Gastrocnemius medialis (tissue), 4 donors: ENCODE measurements around the gene TTC4. TPM values are rescaled to one million over a fixed set of nuclear protein-coding genes. Genes with fewer than 3 reads are reported as not detected.

Source experiments
- ATAC-seq, 2 donors: fragments of 150-250 bp; one replicate each; pipeline ENCODE4 v1.9.1; 2016
- DNase-seq, 2 donors: peaks; one replicate each; pipeline ENCODE4 v3.0.0-alpha.2; 2019
- H3K27ac ChIP-seq, 4 donors: fragments of 200-600 bp; sonication (generic); 1 replicate in 1 of 4; 2 replicates in 3 of 4; pipeline ENCODE4 v1.5.1; 2016 to 2018; ENCODE audit warnings: mild to moderate bottlenecking in 2 of 4, moderate library complexity in 1 of 4
- H3K27me3 ChIP-seq, 3 donors: fragments of 200-600 bp; sonication (generic) in 2 of 3; 1 replicate in 1 of 3; 2 replicates in 2 of 3; pipeline versions ENCODE4 v1.5.1 to v1.6.0; 2016 to 2019; ENCODE audit warnings: mild to moderate bottlenecking in 1 of 3, moderate library complexity in 1 of 3
- H3K36me3 ChIP-seq, 2 donors: fragments of 200-600 bp; sonication (generic) in 1 of 2; one replicate each; pipeline ENCODE4 v1.5.1; 2017 to 2018
- H3K4me1 ChIP-seq, 2 donors: fragments of 200-600 bp; sonication (generic) in 1 of 2; one replicate each; pipeline ENCODE4 v1.5.1; 2016 to 2017; ENCODE audit warnings: mild to moderate bottlenecking in 2 of 2
- H3K4me3 ChIP-seq, 4 donors: fragments of 200-600 bp; sonication (generic) in 3 of 4; 1 replicate in 1 of 4; 2 replicates in 3 of 4; pipeline ENCODE4 v1.5.1; 2016 to 2019; ENCODE audit warnings: mild to moderate bottlenecking in 2 of 4
- H3K9me3 ChIP-seq, 3 donors: fragments of 200-600 bp; sonication (generic) in 2 of 3; 1 replicate in 1 of 3; 2 replicates in 2 of 3; pipeline ENCODE4 v1.5.1; 2016 to 2019
- POLR2A ChIP-seq, 2 donors: fragments of 450-650 bp; IDR thresholded peaks; one replicate each; pipeline ENCODE4 v1.6.1; 2017; ENCODE audit warnings: antibody characterized with exemption in 2 of 2, mild to moderate bottlenecking in 2 of 2, moderate library complexity in 2 of 2
- in situ Hi-C, 4 donors: fragments of 200-750 bp; cut with MboI; loops; one replicate each; pipeline versions ENCODE4 v1.15.0 to v1.8.0; 2017; ENCODE audit warnings: low sequenced_read_pairs in 4 of 4
- intact Hi-C: fragments of 100-400 bp; cut with DNase I; formaldehyde crosslinking; loops from one replicate; pipeline ENCODE4 v1.15.1; 2023; ENCODE audit warnings: low total_unique reads
- total RNA-seq, 4 donors: library from RNA; depleted of rRNA; stranded (reverse); fragments of >200 nt; gene quantifications; one replicate each; pipeline versions ENCODE4 v1.1.0 to v1.2.3, GENCODE V29; 2016
- TF ChIP-seq, protein P1 (sequence below), 5 experiments: fragments of 450-650 bp in 3 of 5; fragments of 200-600 bp in 2 of 5; sonication (generic) in 2 of 5; IDR thresholded peaks in 4 of 5; conservative IDR thresholded peaks in 1 of 5; 1 replicate in 4 of 5; 2 replicates in 1 of 5; pipeline ENCODE4 v1.5.1; 2016 to 2019; ENCODE audit warnings: antibody characterized with exemption in 5 of 5, mild to moderate bottlenecking in 3 of 5, moderate library complexity in 3 of 5

Gene TTC4
- total RNA-seq, 4 donors from 2014 or later, result 26.7 to 44.3 (median 31.4) TPM

DNA sequence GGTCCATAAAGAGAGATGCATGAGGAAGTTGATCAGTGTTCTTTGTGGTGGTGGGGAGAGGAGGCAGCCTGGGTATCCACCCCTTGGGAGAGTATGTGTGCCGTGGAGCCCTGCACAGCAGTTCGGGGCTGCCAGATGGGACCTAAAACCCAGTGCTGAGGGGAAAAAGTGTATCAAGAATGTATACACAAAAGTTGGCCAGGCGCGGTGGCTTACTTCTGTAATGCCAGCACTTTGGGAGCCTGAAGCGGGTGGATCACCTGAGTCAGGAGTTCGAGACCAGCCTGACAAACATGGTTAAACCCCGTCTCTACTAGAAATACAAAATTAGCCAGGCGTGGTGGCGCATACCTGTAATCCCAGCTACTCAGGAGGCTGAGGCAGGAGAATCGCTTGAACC, 4.1 kb upstream of the TTC4 start:
- H3K27ac ChIP-seq, result no peak overlapping the region
- H3K4me1 ChIP-seq, result peaks cover 8 to 10% of the 10 kb centered on the region in 2 donors
- TF ChIP-seq, protein P1, sequence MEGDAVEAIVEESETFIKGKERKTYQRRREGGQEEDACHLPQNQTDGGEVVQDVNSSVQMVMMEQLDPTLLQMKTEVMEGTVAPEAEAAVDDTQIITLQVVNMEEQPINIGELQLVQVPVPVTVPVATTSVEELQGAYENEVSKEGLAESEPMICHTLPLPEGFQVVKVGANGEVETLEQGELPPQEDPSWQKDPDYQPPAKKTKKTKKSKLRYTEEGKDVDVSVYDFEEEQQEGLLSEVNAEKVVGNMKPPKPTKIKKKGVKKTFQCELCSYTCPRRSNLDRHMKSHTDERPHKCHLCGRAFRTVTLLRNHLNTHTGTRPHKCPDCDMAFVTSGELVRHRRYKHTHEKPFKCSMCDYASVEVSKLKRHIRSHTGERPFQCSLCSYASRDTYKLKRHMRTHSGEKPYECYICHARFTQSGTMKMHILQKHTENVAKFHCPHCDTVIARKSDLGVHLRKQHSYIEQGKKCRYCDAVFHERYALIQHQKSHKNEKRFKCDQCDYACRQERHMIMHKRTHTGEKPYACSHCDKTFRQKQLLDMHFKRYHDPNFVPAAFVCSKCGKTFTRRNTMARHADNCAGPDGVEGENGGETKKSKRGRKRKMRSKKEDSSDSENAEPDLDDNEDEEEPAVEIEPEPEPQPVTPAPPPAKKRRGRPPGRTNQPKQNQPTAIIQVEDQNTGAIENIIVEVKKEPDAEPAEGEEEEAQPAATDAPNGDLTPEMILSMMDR (IDR thresholded peaks at IDR 0.05 in 4 of 5, conservative IDR thresholded peaks at IDR 0.05 in 1 of 5), result no peak
- no peak for TF ChIP-seq POLR2A (IDR thresholded peaks at IDR 0.05)
- H3K36me3 ChIP-seq, result no peaks in the 10 kb centered on the region
- intact Hi-C loops, result no loop called here
- in situ Hi-C loops, result no loop called here
- ATAC-seq, result no peak
- H3K4me3 ChIP-seq, result no peak overlapping the region
- no peaks in the 10 kb centered on the region for H3K9me3 ChIP-seq
- no peak for DNase-seq
- H3K27me3 ChIP-seq, result no peaks in the 10 kb centered on the region

DNA sequence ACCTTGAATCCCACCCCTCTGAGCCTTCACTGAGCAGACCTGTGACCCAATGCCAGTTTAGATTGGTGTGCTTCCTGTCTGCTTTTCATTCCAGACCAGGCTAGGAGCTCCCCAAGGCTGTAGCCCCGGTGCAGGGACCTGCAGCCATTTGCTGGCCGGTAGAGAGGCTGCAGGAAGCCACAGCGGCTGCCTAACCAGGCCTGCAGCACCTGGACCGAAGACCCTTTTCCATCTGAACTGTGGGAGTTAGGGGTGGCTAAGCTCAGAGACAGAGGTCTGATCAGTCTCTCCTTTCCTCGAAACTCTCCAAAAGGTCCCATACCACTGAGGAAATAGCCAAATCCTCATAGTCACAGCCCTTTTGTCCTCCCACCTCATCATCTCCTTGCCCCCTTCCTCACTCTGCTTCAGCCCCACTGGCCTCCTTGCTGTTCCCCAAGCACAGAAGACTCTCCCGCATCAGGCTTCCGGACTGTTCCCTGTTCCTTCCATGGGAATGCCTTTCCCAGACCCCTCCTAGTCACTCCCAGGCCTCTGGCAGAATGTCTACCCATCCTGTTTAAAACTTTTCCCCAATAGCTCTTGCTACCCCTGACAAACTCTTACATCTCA, 674 bp upstream of the TTC4 start:
- TF ChIP-seq, protein P1 (IDR thresholded peaks at IDR 0.05 in 4 of 5, conservative IDR thresholded peaks at IDR 0.05 in 1 of 5), result no peak
- TF ChIP-seq POLR2A (IDR thresholded peaks at IDR 0.05), result no peak
- Histone ChIP-seq H3K4me3 (peak overlapping the region; percentile 91 to 98 (median 97)), H3K4me1 (peaks cover 12 to 15% of the 10 kb centered on the region in 2 donors), H3K27me3 (no peaks in the 10 kb centered on the region), H3K9me3 (no peaks in the 10 kb centered on the region), H3K36me3 (peaks cover under 1 to 8% of the 10 kb centered on the region in 2 donors), H3K27ac (peak overlapping the region; percentile 88 to 94 (median 90))
- in situ Hi-C loops (no loop called here), intact Hi-C loops (loop anchor here (1.0 to 5.0 kb wide), 4 partner anchors 49 to 828 kb away; partner anchors contain the start of genes ACOT11, IFT25, LRRC42 and PARS2)
- ATAC-seq, result peak in 1 of 2 donors; percentile 32
- DNase-seq, result no peak

DNA sequence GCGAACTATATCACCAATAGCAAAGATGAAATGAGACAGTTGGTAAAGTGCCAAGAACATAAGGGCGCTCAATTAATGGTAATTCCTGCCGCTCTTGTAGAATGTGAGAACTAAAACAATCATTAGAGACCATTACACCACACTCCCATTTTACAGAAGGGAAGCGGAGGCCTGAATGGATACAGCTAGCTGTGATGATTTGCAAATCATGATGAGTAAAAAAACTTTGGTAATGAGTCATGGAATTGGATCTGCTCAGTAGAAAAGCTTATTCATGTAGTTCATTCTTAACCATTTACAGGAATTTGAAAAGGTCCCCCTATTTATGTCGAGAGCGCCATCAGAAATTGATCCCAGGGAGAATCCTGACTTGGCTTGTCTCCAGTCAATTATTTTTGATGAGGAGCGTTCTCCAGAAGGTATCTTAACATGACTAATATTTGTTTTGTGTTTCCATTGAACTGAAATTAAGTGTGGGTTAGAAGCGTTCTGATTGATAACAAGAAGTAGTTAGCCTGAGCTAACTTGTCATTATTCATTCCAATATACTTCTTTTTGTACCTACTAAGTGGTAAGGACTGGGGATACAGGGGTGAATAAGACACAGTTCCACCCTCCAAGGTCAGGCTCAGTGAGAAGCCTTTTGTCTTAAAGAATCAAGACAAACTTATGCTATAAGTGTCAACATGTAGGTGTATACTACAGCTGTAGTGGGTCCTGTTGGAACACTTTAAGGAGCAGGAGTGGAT, 812 bp downstream of the TTC4 start:
- DNase-seq, result no peak
- no peaks in the 10 kb centered on the region for H3K9me3 ChIP-seq
- peak in 1 of 2 donors; percentile 13 for ATAC-seq
- peak overlapping the region; percentile 91 to 98 (median 97) for H3K4me3 ChIP-seq
- peaks cover 2 to 23% of the 10 kb centered on the region in 2 donors for H3K36me3 ChIP-seq
- TF ChIP-seq POLR2A (IDR thresholded peaks at IDR 0.05), result no peak
- TF ChIP-seq, protein P1 (IDR thresholded peaks at IDR 0.05 in 4 of 5, conservative IDR thresholded peaks at IDR 0.05 in 1 of 5), result no peak
- H3K27me3 ChIP-seq, result no peaks in the 10 kb centered on the region
- H3K4me1 ChIP-seq, result peaks cover 12 to 15% of the 10 kb centered on the region in 2 donors
- intact Hi-C loops, result loop anchor here (5.0 kb wide), 3 partner anchors 169 to 829 kb away; partner anchors contain the start of genes ACOT11, IFT25, LRRC42 and YIPF1
- in situ Hi-C loops, result no loop called here
- peak overlapping the region; percentile 88 to 94 (median 90) for H3K27ac ChIP-seq

DNA sequence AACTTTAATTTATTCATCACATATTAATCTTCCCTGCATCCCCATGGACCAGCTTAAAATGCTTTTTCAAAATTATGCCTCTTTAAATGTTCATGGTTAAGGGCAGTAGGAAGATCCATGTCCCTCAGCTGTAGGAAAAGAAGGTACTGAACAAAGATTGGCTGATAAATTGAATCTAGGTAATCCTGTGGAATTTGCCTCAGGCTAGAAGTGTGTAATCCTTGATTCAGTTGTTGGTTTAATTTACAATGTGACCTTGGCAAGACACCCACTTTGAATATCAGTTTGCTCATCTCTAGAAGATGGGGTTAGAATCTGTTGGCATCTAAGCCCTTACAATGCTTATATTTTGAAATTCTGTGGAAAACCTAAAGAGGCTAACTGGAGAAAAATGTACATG, 6.1 kb downstream of the TTC4 start:
- Histone ChIP-seq H3K27ac (no peak overlapping the region), H3K36me3 (peaks cover 7 to 75% of the 10 kb centered on the region in 2 donors), H3K27me3 (no peaks in the 10 kb centered on the region), H3K4me3 (no peak overlapping the region), H3K9me3 (no peaks in the 10 kb centered on the region), H3K4me1 (peaks cover 2 to 3% of the 10 kb centered on the region in 2 donors)
- in situ Hi-C loops (no loop called here), intact Hi-C loops (no loop called here)
- DNase-seq, result no peak
- TF ChIP-seq POLR2A (IDR thresholded peaks at IDR 0.05), result no peak
- TF ChIP-seq, protein P1 (IDR thresholded peaks at IDR 0.05 in 4 of 5, conservative IDR thresholded peaks at IDR 0.05 in 1 of 5), result no peak
- no peak for ATAC-seq
